T-helper 1 cell treated with Interleukin-12 subunit alpha and Interleukin-12 subunit beta and Interleukin-4 antibody, amounts not matched to agents 30 μg/mL and 1 μg/mL, for 36 hours (primary cell): ENCODE results near the gene FGFR2.

ENCODE experiments used
- H3K27ac Mint-ChIP-seq: one replicate; pipeline ENCODE4 v1.8.0; 2021; ENCODE audit warnings: mild to moderate bottlenecking, mixed read lengths
- H3K27me3 Mint-ChIP-seq: one replicate; pipeline ENCODE4 v1.8.0; 2021; ENCODE audit warnings: low read depth, mixed read lengths
- H3K36me3 Mint-ChIP-seq: one replicate; pipeline ENCODE4 v1.8.0; 2021; ENCODE audit warnings: low read depth, mixed read lengths
- H3K4me1 Mint-ChIP-seq: one replicate; pipeline ENCODE4 v1.8.0; 2021; ENCODE audit warnings: low read depth, mixed read lengths
- H3K4me3 Mint-ChIP-seq: one replicate; pipeline ENCODE4 v1.8.0; 2021; ENCODE audit warnings: mild to moderate bottlenecking, moderate library complexity, mixed read lengths
- H3K9me3 Mint-ChIP-seq: one replicate; pipeline ENCODE4 v1.8.0; 2021; ENCODE audit warnings: mixed read lengths

FGFR2 gene

DNA sequence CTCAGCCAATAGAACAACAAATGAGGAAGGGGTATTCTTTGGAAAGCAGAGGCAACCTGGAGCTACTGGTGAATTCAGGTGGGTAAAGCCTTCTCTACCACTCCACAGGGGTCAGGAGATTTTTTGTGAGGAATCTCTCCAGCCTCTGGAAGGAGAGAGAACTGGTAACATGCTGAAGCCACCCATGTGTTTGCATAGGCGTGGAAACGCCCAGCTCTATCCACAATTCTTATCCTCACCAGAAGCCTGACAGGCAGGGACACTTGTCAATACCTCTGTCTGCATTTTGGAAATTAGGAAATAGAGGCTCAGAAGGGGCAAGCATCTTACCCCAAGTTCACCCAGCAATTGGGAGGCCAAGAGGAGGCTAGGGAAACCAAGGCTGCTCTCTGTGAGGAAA lies 133.7 kb downstream of the FGFR2 start:
- Mint-ChIP-seq H3K27me3 (no peaks in the 10 kb centered on the region), H3K4me1 (no peaks in the 10 kb centered on the region), H3K4me3 (no peak overlapping the region), H3K27ac (no peak overlapping the region), H3K9me3 (no peaks in the 10 kb centered on the region), H3K36me3 (no peaks in the 10 kb centered on the region)

DNA sequence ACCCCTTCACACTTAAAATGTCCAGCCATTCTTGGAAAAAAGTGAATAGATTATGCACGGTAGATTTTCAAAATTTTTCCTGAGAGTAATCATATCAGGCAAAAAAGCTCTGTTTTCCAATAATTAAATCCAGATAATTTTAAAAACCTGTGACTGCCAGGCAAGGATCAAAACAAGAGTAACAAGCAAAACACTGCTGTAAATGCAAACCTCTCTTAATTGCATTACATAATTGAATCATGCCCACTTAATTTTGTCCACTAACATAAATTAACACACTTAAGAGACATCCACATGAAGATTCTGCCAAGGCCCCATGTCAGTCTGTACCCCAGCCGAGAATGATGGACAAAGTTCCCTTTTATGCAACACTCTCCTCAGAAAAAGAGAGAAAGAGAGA lies 135.3 kb downstream of the FGFR2 start:
- Mint-ChIP-seq H3K27me3 (no peaks in the 10 kb centered on the region), H3K9me3 (no peaks in the 10 kb centered on the region), H3K4me3 (no peak overlapping the region), H3K36me3 (no peaks in the 10 kb centered on the region), H3K4me1 (no peaks in the 10 kb centered on the region), H3K27ac (no peak overlapping the region)

DNA sequence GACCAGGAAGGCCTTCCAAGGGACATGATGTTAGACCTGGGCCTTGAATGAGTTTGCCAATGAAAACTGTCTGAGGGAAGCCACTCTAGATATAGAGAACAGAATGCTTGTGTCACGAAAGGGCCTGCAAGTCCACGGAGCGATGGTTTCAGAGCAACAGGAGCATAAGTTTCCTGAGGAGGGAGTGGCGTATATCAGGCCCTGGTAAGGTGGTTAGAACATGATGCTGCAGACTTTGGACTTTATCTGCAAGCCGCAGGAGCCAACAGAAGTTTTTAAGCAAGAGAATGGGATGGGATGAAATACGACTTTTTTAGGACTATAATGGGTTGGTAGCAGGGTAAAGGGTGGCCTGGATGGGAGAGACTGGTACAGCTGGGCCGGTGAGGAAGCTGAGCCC lies 136.0 kb downstream of the FGFR2 start:
- Mint-ChIP-seq H3K4me1 (no peaks in the 10 kb centered on the region), H3K27me3 (no peaks in the 10 kb centered on the region), H3K4me3 (no peak overlapping the region), H3K9me3 (no peaks in the 10 kb centered on the region), H3K36me3 (no peaks in the 10 kb centered on the region), H3K27ac (no peak overlapping the region)

DNA sequence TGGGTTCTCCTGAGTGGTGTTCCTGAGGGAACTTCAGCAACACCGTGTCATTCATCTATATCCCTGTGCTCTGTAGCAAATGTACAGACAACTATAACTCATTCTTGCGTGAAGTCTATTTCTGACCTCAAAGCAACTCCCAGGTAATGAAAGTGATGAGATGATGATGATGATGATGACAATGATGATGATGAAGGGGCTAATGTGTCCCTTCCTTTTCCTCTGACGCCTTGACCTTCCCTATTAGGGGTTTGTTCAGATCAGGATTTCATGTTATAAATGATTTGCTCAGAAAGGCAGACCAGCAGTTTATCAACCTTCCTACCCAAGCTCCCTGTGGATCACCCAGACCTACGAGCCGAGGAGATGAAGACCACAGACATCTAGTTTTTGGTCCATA lies 136.9 kb downstream of the FGFR2 start:
- Mint-ChIP-seq H3K27me3 (no peaks in the 10 kb centered on the region), H3K36me3 (no peaks in the 10 kb centered on the region), H3K9me3 (no peaks in the 10 kb centered on the region), H3K27ac (no peak overlapping the region), H3K4me1 (no peaks in the 10 kb centered on the region), H3K4me3 (no peak overlapping the region)

DNA sequence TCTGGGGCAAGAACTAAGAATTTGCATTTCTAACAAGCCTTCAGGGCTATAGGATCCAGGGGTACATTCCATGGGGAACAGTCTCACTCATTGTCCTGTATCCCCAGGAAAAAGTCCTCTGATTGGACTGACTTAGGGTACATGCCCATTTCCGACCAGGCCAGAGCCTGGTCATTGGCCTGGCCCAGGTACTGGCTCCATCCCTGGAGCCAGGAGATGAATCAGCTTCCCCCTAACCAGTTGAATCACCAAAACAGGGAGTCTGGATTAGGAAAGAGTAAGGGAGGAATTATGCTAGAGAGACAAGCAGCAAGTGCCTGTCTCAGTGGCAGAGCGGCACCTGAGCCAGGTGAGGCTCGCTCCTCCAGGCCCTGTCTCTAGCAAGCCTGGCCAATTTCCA lies 137.5 kb downstream of the FGFR2 start:
- Mint-ChIP-seq H3K4me1 (no peaks in the 10 kb centered on the region), H3K27me3 (no peaks in the 10 kb centered on the region), H3K36me3 (no peaks in the 10 kb centered on the region), H3K4me3 (no peak overlapping the region), H3K9me3 (no peaks in the 10 kb centered on the region), H3K27ac (no peak overlapping the region)

DNA sequence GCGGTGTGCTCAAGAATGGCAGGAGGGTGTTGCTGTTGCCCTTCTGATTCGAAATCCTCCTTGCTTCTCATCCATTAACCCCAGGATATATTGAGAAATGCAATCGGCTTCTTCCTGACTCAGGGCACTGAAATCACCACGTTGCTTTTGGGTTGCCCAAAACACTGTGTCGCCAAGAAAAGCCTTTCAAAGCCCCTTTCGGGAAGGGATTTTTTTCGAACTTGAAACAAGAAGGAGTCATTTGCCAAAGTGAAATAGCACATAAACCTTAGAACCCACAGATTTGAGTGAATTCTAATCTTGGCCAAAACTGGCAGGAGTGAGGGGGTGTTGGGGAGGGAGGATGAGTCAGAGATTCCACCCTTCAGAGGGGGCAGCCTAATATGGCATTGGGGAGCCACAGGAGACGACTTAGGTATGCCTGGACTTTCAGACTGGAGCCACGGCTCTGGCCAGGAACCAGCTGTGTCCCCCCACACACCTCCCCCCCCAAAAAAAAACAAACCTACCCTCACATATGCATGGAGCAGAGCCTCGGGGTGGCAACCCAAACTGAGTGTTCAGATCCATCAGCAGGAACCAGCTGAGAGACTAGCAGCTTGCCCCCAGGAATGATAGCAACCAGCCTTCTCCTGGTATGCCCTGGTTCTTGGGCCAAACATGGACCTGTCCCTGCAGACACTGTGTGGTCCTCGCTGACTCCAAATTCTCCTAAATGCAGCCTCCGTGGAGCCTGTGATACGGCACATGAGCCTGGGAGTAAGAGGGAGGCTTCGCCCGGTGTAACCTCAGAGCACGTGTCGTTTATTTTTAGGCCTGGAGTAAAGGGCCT lies 138.4 kb downstream of the FGFR2 start:
- no peaks in the 10 kb centered on the region for H3K27me3 Mint-ChIP-seq
- no peaks in the 10 kb centered on the region for H3K36me3 Mint-ChIP-seq
- H3K27ac Mint-ChIP-seq: no peak overlapping the region
- H3K4me3 Mint-ChIP-seq: no peak overlapping the region
- no peaks in the 10 kb centered on the region for H3K4me1 Mint-ChIP-seq
- no peaks in the 10 kb centered on the region for H3K9me3 Mint-ChIP-seq

DNA sequence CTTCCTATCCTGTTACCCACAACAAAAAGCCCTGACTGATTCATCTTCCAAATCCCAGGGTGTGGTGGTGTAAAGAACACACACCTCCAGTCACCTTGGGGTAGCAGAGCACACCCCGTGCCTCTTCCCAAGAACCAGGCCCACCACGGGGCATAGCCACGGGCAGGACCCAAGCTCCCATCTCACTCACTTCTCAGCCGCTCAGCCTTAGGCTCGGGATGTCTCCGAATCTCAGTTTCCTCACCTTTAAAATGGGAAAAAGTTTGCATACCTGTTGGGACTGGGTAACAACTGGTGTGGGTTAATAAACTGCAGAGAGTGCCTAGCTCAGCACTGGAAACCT lies 139.0 kb downstream of the FGFR2 start:
- no peaks in the 10 kb centered on the region for H3K9me3 Mint-ChIP-seq
- no peak overlapping the region for H3K27ac Mint-ChIP-seq
- H3K4me1 Mint-ChIP-seq: no peaks in the 10 kb centered on the region
- no peaks in the 10 kb centered on the region for H3K27me3 Mint-ChIP-seq
- H3K36me3 Mint-ChIP-seq: no peaks in the 10 kb centered on the region
- H3K4me3 Mint-ChIP-seq: no peak overlapping the region

DNA sequence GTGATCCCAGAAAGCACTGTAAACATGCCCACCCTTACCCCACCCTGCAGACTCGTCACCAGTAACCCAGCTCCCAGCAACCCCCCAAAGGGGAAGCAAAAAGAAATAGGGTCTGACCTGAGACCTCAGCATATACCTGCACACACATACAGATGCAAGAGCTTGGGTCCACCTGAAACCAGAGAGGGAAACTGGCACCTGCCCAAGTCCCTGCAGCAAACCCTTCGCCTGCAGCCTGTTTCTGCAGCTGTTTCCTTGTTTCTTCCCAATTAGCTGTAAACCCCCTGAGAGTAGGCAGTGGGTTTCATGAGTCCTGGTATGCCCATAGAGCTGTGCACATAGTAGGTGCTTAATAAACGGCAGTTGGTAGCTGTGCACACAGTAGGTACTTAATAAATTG lies 140.5 kb downstream of the FGFR2 start:
- no peaks in the 10 kb centered on the region for H3K36me3 Mint-ChIP-seq
- no peak overlapping the region for H3K27ac Mint-ChIP-seq

DNA sequence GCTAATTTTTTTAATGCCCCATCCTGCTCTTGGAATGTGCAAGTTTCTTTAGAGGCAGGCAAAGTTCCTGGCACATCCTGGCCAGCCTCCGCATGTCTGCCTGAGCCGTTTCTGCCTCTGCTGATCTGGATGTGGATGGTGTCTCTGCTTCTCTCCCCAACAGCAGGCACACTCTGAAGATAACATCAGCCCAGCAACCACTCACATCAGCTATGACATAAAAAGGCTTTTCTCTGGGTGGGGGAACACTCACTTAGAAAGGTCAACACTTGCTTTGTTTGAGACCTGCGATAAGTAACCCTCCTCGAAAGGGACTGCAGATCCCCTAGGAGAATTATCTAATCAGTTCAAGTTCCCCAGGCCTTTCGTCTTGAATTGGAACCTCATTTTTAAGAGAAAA lies 142.9 kb downstream of the FGFR2 start:
- Mint-ChIP-seq H3K4me3 (no peak overlapping the region), H3K4me1 (no peaks in the 10 kb centered on the region), H3K36me3 (no peaks in the 10 kb centered on the region), H3K27ac (no peak overlapping the region), H3K27me3 (no peaks in the 10 kb centered on the region), H3K9me3 (no peaks in the 10 kb centered on the region)

More for the DNA sequence above, 140.5 kb downstream of the FGFR2 start:
- no peak overlapping the region for H3K4me3 Mint-ChIP-seq
- H3K4me1 Mint-ChIP-seq: no peaks in the 10 kb centered on the region
- H3K9me3 Mint-ChIP-seq: no peaks in the 10 kb centered on the region
- H3K27me3 Mint-ChIP-seq: no peaks in the 10 kb centered on the region

DNA sequence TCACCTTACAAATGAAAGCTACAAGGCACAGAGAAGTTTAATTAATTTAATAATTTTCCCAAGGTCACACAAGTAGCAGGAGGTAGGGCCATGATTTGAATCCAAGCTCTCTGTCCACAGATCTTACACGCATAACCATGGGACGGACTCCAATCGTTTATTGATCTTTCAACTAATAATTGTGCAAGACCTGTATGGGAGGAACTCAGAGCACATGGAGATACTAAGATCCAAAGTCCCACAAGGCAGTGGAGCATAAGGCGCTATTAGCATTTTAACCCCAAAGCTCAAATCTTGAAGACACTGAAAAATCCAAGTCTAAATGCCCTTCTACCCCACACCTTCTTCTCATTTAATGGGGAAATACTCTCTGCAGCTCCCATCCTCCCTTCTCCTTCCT lies 143.5 kb downstream of the FGFR2 start:
- no peaks in the 10 kb centered on the region for H3K27me3 Mint-ChIP-seq
- no peaks in the 10 kb centered on the region for H3K4me1 Mint-ChIP-seq
- H3K9me3 Mint-ChIP-seq: no peaks in the 10 kb centered on the region
- H3K4me3 Mint-ChIP-seq: no peak overlapping the region
- no peak overlapping the region for H3K27ac Mint-ChIP-seq
- no peaks in the 10 kb centered on the region for H3K36me3 Mint-ChIP-seq

DNA sequence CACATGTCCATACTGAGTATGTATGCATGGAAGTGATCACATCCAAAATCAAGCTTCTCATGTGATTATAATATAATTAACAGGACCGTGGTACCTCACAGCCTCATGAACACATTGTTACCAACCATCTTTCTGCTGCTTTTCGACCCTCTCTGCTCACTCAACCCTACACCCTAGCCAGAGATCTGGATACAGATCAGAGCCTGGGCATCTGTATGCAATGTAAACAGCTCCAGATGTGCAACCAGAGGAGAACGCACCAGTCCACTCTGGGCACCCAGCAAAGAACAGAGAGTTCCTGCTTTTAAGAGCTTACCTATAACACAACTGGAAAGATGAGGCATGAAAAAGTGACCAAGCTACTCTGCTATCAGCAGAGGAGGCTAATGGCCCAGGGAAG lies 145.1 kb downstream of the FGFR2 start:
- H3K27ac Mint-ChIP-seq: no peak overlapping the region
- no peaks in the 10 kb centered on the region for H3K36me3 Mint-ChIP-seq
- H3K9me3 Mint-ChIP-seq: no peaks in the 10 kb centered on the region
- no peaks in the 10 kb centered on the region for H3K27me3 Mint-ChIP-seq
- no peaks in the 10 kb centered on the region for H3K4me1 Mint-ChIP-seq
- no peak overlapping the region for H3K4me3 Mint-ChIP-seq

DNA sequence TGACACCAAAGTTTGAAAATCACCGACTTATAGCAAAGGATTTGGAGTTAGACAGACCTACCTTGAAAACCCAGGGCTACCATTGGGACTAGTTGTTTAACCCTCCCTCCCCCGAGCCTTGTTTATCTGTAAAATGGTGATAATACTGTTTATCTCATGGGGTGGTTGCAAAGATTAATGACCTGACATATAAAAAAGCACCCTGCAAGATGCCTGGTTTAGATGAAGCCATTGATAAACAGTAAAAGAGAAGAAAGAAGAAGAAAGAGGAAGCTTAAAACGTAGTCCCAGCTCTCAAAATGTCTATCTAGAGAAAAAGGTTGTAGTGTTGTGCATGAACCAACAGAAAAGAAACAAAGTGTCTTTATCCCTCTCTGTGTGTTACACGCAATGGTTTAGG lies 145.7 kb downstream of the FGFR2 start:
- no peak overlapping the region for H3K27ac Mint-ChIP-seq
- H3K4me1 Mint-ChIP-seq: no peaks in the 10 kb centered on the region
- no peaks in the 10 kb centered on the region for H3K9me3 Mint-ChIP-seq
- no peaks in the 10 kb centered on the region for H3K27me3 Mint-ChIP-seq
- H3K4me3 Mint-ChIP-seq: no peak overlapping the region
- no peaks in the 10 kb centered on the region for H3K36me3 Mint-ChIP-seq

DNA sequence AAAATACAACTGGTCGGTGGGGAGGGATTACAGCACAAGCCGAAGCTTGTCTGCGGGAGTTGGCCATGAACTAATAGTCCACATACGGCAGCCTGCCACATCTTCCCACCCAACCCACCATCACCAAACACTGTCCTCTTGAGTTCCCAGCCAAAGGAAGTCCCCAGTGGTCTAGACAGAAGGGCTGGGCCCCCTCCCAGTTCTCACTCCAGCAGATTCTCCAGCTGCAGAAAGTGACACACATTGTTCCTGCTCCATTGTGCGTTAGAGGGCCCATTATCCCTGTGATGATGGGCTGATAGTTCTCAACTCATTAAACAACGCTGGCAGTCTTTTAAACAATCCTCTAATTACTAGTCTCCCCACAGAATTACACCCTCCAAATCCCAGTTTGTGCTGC lies 148.0 kb downstream of the FGFR2 start:
- Mint-ChIP-seq H3K4me1 (no peaks in the 10 kb centered on the region), H3K36me3 (no peaks in the 10 kb centered on the region), H3K4me3 (no peak overlapping the region), H3K27ac (no peak overlapping the region), H3K9me3 (no peaks in the 10 kb centered on the region), H3K27me3 (no peaks in the 10 kb centered on the region)

DNA sequence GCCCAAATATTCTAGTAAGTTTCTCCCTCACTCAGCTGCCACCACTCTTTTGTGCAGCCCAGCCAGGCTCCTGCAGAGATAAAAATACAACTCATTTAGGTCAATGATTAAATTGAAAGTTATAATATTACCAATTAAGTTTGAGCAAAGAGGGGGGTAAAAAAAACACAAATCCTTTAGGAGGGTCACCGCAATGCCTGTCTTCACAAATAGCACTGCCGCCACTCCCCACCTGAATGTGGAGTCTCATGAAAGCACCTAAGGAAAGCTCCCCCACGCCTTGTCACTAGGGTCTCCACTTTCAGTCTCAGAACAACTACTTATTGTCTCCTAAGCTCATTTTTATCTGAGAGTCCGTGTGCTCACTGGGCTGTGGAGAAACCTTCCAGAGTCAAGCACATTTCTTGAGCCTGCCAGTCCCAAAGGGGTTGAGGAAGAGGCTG lies 148.7 kb downstream of the FGFR2 start:
- H3K4me3 Mint-ChIP-seq: no peak overlapping the region
- no peaks in the 10 kb centered on the region for H3K36me3 Mint-ChIP-seq

DNA sequence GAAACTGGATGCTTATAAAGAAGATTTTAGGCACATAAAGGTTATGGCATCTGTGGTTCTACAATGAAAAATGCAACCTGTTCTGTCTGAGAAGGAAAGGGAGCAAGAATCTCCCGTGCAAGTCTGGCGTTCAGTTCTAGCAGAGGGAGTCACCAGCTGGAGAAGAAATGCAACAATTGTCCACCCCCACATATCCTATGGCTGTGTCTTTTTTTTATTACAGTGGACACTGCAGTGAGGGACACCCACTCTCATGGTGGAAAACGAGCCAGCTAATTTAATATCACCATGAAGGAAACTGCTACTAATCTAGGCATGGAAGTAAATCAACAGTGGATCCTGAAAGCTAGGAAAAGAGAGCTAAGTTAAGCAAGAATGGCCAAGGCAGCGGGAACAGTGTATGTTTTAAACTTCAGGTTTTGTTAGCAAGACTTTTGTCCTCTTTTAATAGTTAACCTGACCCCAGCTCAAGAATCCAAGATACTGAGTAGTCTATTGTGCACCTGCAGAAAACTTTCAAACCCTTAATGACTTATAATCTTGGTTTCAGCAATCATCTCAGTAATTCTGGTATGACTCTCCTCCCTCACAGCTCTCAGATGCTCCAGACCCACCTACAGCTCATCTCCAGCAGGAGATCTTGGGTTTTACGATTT lies 149.3 kb downstream of the FGFR2 start:
- H3K4me3 Mint-ChIP-seq: no peak overlapping the region
- H3K36me3 Mint-ChIP-seq: no peaks in the 10 kb centered on the region
- no peaks in the 10 kb centered on the region for H3K27me3 Mint-ChIP-seq
- no peaks in the 10 kb centered on the region for H3K4me1 Mint-ChIP-seq
- no peaks in the 10 kb centered on the region for H3K9me3 Mint-ChIP-seq
- no peak overlapping the region for H3K27ac Mint-ChIP-seq

More for the DNA sequence above, 148.7 kb downstream of the FGFR2 start:
- no peaks in the 10 kb centered on the region for H3K27me3 Mint-ChIP-seq
- H3K9me3 Mint-ChIP-seq: no peaks in the 10 kb centered on the region
- H3K4me1 Mint-ChIP-seq: no peaks in the 10 kb centered on the region
- no peak overlapping the region for H3K27ac Mint-ChIP-seq
